HL-60 (cell line): ENCODE measurements around the gene SUGT1.

Source experiments
- DNase-seq, 2 experiments: peaks; one replicate each; pipeline ENCODE4 v3.0.0-alpha.2; 2010 to 2020; ENCODE audit warnings: low read depth in 1 of 2, low spot score in 1 of 2
- H3K27ac ChIP-seq: fragments of 250-450 bp; sonication (Bioruptor Pico); replicated peaks from 2 replicates; pipeline ENCODE4 v1.5.1; 2020; ENCODE audit warnings: mild to moderate bottlenecking, moderate library complexity
- H3K27me3 ChIP-seq: fragments of 250-450 bp; sonication (Bioruptor Pico); 2 replicates; pipeline ENCODE4 v1.5.1; 2021; ENCODE audit warnings: mild to moderate bottlenecking, moderate library complexity; ENCODE audit not compliant: insufficient read depth, poor library complexity, severe bottlenecking
- H3K4me3 ChIP-seq: replicated peaks from 2 replicates; pipeline ENCODE4 v1.5.1; 2011; ENCODE audit warnings: mild to moderate bottlenecking, control low read depth, low read length; ENCODE audit not compliant: insufficient read depth
- CTCF ChIP-seq: IDR thresholded peaks from one replicate; pipeline ENCODE4 v1.5.1; 2011; ENCODE audit warnings: low read length, control low read depth, inconsistent platforms; ENCODE audit not compliant: insufficient read depth
- GABPA ChIP-seq: IDR thresholded peaks from 2 replicates; pipeline ENCODE4 v1.6.1; 2012; ENCODE audit warnings: low read depth
- POLR2AphosphoS5 ChIP-seq: IDR thresholded peaks from 2 replicates; pipeline ENCODE4 v1.6.1; 2012; ENCODE audit warnings: low read depth
- REST ChIP-seq: IDR thresholded peaks from 2 replicates; pipeline ENCODE4 v1.6.1; 2012; ENCODE audit warnings: low read depth; ENCODE audit not compliant: insufficient replicate concordance
- SPI1 ChIP-seq: IDR thresholded peaks from 2 replicates; pipeline ENCODE4 v1.6.1; 2012; ENCODE audit warnings: low read depth, mild to moderate bottlenecking, borderline replicate concordance

SUGT1 gene

GRCh38 chr13:52659340-52659739, 6.7 kb downstream of the SUGT1 start:
- DNase-seq = no peak
- H3K27ac ChIP-seq = no peak overlapping the region
- no peak overlapping the region for H3K4me3 ChIP-seq
- H3K27me3 ChIP-seq = no peaks in the 10 kb centered on the region
- TF ChIP-seq GABPA = no peak
- TF ChIP-seq SPI1 = no peak
- no peak for TF ChIP-seq REST
- no peak for TF ChIP-seq POLR2AphosphoS5
- TF ChIP-seq CTCF = no peak

- Histone ChIP-seq H3K27me3 (no peaks in the 10 kb centered on the region), H3K4me3 (no peak overlapping the region), H3K27ac (no peak overlapping the region)
- DNase-seq = no peak
- no peak for TF ChIP-seq POLR2AphosphoS5
- TF ChIP-seq GABPA = no peak
- no peak for TF ChIP-seq SPI1
- TF ChIP-seq REST = no peak
- TF ChIP-seq CTCF = no peak
Measured at GRCh38 chr13:52664272-52664671, 11.6 kb downstream of the SUGT1 start.

- DNase-seq = no peak
- H3K27ac ChIP-seq = no peak overlapping the region
- H3K4me3 ChIP-seq = no peak overlapping the region
- no peaks in the 10 kb centered on the region for H3K27me3 ChIP-seq
- TF ChIP-seq POLR2AphosphoS5 = no peak
- TF ChIP-seq CTCF = no peak
- TF ChIP-seq GABPA = no peak
- no peak for TF ChIP-seq SPI1
- TF ChIP-seq REST = no peak
Measured at GRCh38 chr13:52665325-52665724, 12.7 kb downstream of the SUGT1 start.
